ENCODE data around the gene MCRIP2.

MCRIP2 gene

DNA sequence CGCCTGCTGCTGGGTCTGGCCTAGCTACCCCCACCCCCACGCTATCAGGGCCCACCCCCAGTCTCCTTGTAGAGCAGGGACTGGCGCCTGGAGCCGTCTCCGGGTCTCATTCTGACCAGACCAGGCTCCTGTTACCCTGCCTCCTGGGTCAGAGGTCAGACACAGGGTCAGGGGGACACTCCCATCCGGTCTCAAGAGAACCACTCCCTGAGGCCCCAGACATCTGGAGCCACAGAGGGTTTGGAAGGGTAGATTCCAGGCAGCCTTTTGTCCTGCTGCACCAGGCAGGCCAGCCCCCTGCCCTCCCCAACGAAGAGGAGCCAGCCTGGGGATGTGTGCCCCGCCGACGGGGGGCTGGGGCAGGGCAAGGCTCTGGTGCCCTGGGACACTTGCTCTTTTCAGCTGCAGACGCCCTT, 11.8 kb upstream of the MCRIP2 start:
- Histone ChIP-seq H3K4me3 (ENCODE audit: low read depth, low read length) (no peak overlapping the region), H3K9me3 (ENCODE audit: severe bottlenecking) (no peaks in the 10 kb centered on the region), H3K36me3 (peaks cover 57% of the 10 kb centered on the region), H3K27me3 (ENCODE audit: insufficient read depth, low read depth, severe bottlenecking) (no peaks in the 10 kb centered on the region), H3K27ac (peak overlapping the region; percentile 96)
- TF ChIP-seq, protein P1, sequence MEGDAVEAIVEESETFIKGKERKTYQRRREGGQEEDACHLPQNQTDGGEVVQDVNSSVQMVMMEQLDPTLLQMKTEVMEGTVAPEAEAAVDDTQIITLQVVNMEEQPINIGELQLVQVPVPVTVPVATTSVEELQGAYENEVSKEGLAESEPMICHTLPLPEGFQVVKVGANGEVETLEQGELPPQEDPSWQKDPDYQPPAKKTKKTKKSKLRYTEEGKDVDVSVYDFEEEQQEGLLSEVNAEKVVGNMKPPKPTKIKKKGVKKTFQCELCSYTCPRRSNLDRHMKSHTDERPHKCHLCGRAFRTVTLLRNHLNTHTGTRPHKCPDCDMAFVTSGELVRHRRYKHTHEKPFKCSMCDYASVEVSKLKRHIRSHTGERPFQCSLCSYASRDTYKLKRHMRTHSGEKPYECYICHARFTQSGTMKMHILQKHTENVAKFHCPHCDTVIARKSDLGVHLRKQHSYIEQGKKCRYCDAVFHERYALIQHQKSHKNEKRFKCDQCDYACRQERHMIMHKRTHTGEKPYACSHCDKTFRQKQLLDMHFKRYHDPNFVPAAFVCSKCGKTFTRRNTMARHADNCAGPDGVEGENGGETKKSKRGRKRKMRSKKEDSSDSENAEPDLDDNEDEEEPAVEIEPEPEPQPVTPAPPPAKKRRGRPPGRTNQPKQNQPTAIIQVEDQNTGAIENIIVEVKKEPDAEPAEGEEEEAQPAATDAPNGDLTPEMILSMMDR (IDR thresholded peaks at IDR 0.05; ENCODE audit: low read depth, low read length): no peak
- no peak for DNase-seq

DNA sequence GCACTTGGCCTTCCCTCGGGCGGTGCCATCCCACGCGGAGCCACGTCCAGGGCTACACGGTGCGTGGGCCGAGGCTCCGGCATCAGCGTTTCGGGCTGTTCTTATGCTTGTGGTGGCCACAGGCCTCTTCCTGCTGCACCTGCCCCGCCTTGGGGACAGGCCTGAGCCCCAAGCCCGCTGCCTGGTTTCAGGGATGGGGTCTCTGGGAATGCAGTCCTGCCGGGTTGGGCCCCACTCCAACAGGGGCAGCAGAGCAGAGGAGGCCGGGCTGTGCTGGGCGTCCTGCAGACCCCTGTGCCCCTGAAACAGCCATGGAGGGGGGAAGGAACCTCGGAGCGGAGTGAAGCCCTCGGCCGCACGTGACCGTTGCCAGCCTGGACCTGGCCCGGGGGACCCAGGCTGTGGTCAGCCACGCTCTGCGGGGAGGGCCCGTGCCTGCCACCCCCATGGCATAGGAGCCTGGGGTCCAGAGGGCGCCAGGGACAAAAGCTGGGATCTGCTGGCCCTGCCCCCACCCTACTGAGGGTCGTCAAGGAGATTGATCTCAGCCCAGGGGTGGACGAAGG, 11.3 kb upstream of the MCRIP2 start:
- no peak for DNase-seq
- TF ChIP-seq, protein P1 (IDR thresholded peaks at IDR 0.05; ENCODE audit: low read depth, low read length): no peak
- Histone ChIP-seq H3K9me3 (ENCODE audit: severe bottlenecking) (no peaks in the 10 kb centered on the region), H3K27me3 (ENCODE audit: insufficient read depth, low read depth, severe bottlenecking) (no peaks in the 10 kb centered on the region), H3K36me3 (peaks cover 57% of the 10 kb centered on the region), H3K27ac (peak overlapping the region; percentile 96), H3K4me3 (ENCODE audit: low read depth, low read length) (no peak overlapping the region)

DNA sequence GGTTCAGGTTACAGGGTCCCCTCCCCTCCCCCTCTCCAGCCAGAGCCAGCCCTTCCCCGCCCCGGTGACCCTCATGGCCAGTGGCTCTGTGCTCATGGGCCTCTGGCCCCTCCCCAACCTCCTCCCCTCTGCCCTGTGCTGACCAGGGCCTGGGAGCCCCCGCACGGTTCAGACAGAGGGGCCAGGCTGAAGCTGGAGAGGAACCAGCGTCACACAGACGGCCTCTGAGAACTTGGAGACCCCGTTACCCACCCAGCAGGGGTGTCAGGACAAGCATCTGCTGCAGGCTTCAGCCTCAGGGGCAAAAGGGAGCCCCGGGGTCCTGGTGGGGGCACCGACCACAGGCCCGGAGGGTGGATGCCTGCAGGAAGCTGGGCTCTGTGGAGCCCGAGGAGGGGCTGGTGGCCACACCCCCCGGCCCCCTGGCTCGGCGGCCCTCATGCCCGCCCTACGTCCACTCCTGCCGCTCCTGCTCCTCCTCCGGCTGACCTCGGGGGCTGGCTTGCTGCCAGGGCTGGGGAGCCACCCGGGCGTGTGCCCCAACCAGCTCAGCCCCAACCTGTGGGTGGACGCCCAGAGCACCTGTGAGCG, 10.7 kb upstream of the MCRIP2 start, which contains the start of gene WFIKKN1:
WFIKKN1 (plus strand) TSS at position 171 of the 591 bp plus-strand sequence; CDS start at position 440, 269 bp downstream.
- TF ChIP-seq, protein P1 (IDR thresholded peaks at IDR 0.05; ENCODE audit: low read depth, low read length): no peak
- peaks cover 55% of the 10 kb centered on the region for H3K36me3 ChIP-seq
- H3K9me3 ChIP-seq (ENCODE audit: severe bottlenecking): no peaks in the 10 kb centered on the region
- no peak within 1 kb of the TSS for H3K4me3 ChIP-seq (ENCODE audit: low read depth, low read length)
- H3K27ac ChIP-seq: peak within 1 kb of the TSS; percentile 96
- H3K27me3 ChIP-seq (ENCODE audit: insufficient read depth, low read depth, severe bottlenecking): no peaks in the 10 kb centered on the region
- DNase-seq: no peak

DNA sequence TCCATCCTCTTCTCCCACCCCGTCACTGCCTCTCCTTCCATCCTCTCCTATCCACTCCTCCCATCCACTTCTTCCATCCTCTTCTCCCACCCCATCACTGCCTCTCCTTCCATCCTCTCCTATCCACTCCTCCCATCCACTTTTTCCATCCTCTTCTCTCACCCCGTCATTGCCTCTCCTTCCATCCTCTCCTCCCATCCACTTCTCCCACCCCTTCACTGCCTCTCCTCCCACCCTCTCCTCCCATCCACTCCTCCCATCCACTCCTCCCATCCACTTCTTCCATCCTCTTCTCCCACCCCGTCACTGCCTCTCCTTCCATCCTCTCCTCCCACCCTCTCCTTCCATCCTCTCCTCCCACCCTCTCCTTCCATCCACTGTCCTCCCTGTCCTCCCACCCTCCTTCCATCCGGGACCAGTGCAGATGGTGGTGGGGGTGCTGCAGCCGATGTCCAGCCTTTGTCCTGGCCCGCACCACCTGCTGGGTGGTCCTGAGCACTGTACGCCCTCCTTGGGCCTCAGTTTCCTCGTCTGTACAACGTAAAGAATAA, 9.7 kb upstream of the MCRIP2 start:
- no peak overlapping the region for H3K4me3 ChIP-seq (ENCODE audit: low read depth, low read length)
- no peak overlapping the region for H3K27ac ChIP-seq
- H3K36me3 ChIP-seq: peaks cover 45% of the 10 kb centered on the region
- DNase-seq: no peak
- TF ChIP-seq, protein P1 (IDR thresholded peaks at IDR 0.05; ENCODE audit: low read depth, low read length): no peak
- H3K27me3 ChIP-seq (ENCODE audit: insufficient read depth, low read depth, severe bottlenecking): no peaks in the 10 kb centered on the region
- H3K9me3 ChIP-seq (ENCODE audit: severe bottlenecking): no peaks in the 10 kb centered on the region

DNA sequence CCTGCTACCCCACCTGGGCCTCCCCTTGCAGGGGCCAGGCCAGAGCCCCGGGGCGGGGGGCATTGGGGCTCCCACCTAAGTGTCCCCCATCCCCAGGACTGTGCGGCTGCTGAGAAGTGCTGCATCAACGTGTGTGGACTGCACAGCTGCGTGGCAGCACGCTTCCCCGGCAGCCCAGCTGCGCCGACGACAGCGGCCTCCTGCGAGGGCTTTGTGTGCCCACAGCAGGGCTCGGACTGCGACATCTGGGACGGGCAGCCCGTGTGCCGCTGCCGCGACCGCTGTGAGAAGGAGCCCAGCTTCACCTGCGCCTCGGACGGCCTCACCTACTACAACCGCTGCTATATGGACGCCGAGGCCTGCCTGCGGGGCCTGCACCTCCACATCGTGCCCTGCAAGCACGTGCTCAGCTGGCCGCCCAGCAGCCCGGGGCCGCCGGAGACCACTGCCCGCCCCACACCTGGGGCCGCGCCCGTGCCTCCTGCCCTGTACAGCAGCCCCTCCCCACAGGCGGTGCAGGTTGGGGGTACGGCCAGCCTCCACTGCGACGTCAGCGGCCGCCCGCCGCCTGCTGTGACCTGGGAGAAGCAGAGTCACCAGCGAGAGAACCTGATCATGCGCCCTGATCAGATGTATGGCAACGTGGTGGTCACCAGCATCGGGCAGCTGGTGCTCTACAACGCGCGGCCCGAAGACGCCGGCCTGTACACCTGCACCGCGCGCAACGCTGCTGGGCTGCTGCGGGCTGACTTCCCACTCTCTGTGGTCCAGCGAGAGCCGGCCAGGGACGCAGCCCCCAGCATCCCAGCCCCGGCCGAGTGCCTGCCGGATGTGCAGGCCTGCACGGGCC, 8.9 kb upstream of the MCRIP2 start:
- Histone ChIP-seq H3K9me3 (ENCODE audit: severe bottlenecking) (no peaks in the 10 kb centered on the region), H3K36me3 (peaks cover 37% of the 10 kb centered on the region), H3K27me3 (ENCODE audit: insufficient read depth, low read depth, severe bottlenecking) (no peaks in the 10 kb centered on the region), H3K4me3 (ENCODE audit: low read depth, low read length) (no peak overlapping the region), H3K27ac (no peak overlapping the region)
- no peak for DNase-seq
- TF ChIP-seq, protein P1 (IDR thresholded peaks at IDR 0.05; ENCODE audit: low read depth, low read length): no peak

Data from WERI-Rb-1 (cell line).